GM12801 (cell line): ENCODE data around the gene FOXC1.

Experiments used
- TF ChIP-seq, protein P1 (sequence below): IDR thresholded peaks from one replicate; pipeline ENCODE4 v1.5.1; 2011; ENCODE audit warnings: control low read depth; ENCODE audit not compliant: insufficient read length; ENCODE audit errors: extremely low read depth

FOXC1 gene

DNA sequence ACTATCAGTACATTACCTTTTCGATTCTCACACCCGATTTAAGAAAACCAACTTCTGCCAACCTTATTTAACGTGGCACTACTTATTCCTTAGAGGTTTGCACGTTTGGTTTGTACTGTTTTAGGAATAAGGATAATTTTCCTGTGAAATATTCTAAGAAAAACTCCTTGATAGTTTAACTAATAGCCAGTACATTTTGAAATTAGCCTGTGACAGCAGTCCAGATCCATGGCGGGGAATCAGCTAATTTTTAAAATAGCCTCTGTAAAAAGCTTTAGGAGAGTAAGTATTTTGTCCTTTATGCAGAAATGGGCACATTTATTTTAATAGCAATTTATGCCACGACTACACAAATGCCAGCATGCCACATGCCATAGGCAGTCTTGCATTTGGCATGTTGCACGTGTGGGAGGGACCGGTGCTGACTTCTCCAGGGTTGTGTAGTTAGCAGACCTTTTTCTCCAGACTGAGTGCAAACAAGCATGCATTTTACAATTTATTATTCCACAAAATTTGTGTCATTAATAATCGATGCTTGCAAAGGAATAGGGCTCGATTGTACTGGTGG is 6.2 kb downstream of the FOXC1 start:
- TF ChIP-seq, protein P1, sequence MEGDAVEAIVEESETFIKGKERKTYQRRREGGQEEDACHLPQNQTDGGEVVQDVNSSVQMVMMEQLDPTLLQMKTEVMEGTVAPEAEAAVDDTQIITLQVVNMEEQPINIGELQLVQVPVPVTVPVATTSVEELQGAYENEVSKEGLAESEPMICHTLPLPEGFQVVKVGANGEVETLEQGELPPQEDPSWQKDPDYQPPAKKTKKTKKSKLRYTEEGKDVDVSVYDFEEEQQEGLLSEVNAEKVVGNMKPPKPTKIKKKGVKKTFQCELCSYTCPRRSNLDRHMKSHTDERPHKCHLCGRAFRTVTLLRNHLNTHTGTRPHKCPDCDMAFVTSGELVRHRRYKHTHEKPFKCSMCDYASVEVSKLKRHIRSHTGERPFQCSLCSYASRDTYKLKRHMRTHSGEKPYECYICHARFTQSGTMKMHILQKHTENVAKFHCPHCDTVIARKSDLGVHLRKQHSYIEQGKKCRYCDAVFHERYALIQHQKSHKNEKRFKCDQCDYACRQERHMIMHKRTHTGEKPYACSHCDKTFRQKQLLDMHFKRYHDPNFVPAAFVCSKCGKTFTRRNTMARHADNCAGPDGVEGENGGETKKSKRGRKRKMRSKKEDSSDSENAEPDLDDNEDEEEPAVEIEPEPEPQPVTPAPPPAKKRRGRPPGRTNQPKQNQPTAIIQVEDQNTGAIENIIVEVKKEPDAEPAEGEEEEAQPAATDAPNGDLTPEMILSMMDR: no peak

DNA sequence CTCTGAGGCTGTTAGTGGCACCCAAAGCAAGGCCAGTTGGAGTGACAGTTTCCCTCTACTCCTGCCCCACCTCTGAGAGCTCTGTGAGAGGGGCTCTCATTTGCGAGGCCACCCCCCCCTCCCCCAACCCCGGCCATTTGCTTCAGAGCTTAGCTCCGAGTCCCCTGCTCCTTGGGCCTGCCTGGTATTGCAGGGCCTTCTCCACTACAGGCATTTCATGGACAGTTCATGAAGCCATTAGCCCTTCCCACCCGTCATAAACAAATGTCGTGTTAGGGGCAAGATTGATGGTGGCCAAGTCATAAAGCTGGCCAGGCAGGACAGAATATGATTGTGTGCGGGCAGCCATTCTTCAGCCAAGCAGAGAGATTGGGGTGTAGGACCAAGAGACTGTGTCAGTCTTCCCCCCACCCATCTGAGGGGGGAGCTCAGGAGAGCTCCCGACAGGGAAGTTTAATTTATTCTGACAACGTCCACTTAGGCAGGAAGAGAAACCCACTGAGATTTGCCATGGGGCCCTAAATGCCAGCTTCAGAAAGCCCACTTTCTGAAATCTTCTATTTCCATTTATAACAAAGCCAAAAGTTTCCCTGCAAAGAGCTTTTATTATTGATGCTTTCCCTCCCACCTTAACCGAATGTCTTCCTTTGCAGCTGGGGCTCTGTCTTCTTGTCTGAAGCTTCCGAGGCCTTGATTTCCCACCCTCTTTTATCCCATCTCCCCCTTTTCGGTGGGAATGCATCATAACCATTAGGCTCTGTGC is 7.2 kb downstream of the FOXC1 start:
- TF ChIP-seq, protein P1: no peak

DNA sequence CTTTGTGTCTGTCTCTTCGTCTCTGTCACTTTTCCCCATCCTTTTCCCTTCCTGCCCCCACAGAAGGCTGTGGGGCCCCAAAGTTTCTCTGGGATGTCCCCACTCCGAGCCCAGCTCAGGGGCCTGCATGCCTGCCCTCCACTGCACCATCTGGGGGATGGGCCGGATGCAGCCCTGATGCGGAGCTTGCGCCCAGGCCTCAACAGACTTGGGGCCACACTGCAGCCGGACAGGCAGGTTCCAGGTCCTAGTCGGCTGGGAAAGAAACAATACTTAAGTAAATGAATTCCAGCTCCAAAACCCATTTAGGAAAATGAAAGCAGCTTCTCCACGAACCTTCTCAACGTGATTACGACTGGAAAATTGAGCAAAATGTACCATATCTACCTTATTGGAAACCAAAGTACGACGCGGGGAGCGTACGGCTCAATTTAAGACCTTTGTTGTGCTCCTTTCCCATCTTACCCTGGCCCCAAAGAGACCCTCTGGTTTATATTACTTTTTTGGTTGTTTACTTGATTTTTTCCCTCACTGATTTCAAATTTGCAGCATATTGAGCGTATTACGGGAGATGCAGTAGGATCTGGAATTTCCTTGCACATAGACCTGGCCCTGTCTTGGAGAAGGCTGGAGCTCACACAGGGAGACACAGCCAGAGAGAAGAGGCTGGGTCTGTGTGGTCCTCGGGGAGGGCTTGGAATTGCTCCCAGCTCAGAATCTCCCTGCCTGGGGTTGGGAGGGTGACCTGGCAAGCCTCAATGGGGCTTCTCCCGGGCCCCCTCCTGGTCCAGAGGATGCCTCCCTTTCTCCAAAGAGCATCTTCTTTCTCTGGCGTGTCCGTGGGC is 8.0 kb downstream of the FOXC1 start:
- TF ChIP-seq, protein P1: no peak

DNA sequence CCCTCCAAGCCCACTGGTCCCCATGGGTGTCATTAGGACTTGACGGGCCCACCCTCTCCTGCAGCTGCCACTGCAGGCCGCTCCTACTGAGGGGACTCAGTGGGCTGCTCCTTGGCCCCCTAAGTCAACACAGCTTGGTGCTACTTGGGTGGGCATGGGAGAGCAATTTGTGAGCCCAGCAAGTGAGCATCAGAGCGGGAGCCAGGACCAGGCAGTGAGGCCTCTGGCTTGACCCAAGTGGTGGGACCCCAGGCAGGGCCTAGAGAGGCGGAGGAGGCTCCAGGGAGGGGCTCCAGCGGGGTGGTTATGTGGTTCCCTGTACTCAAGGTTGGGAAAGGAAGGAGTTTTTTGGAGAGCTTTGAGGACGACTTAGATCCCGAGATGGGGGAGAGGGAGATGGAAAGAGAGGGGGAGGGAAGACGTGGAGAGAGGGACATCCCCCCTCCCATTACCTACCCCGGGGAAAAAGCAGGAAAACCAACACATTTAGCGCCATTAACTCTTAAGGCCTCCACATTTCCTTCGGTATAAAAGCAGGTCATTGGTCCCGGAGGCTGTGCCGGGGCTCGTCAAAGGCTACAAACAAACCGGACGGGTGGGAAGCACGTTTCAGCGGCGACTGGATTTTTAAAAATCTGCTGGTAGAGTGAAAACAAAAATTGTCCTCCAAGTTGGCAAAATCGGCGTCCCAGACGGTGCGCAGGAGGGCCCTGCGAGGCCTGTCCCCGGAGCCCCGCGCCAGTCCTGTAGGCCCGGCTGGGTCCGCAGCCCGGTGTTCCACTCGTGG is 8.8 kb downstream of the FOXC1 start:
- TF ChIP-seq, protein P1: no peak

DNA sequence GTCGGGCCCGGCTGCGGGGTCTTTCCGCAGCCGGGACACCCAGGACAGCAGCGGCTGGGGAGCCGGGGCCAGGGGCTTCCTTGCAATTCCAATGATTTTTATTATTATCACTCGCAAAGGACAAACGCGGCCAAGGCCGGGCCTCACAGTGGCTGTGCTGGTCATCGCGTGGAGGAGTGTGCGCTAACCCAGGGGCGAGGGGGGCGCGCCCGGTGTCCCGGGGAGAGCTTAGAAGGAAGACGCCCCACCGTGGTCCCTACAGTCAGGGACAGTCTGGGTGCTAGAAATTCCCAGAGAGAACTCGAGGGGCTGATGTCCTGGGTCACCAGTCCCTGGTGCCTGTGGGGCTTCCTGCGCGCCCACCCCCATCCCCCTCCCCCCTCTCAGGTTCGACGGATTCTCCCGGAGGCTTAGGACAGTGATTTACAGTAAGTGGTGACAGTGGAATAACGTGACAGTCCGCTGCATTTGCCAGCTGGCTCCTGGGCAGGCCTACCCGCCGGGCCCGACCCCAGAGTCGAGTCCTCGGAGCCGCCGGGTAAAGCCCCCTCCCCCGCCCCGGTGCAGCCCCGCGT is 9.5 kb downstream of the FOXC1 start:
- TF ChIP-seq, protein P1: no peak

DNA sequence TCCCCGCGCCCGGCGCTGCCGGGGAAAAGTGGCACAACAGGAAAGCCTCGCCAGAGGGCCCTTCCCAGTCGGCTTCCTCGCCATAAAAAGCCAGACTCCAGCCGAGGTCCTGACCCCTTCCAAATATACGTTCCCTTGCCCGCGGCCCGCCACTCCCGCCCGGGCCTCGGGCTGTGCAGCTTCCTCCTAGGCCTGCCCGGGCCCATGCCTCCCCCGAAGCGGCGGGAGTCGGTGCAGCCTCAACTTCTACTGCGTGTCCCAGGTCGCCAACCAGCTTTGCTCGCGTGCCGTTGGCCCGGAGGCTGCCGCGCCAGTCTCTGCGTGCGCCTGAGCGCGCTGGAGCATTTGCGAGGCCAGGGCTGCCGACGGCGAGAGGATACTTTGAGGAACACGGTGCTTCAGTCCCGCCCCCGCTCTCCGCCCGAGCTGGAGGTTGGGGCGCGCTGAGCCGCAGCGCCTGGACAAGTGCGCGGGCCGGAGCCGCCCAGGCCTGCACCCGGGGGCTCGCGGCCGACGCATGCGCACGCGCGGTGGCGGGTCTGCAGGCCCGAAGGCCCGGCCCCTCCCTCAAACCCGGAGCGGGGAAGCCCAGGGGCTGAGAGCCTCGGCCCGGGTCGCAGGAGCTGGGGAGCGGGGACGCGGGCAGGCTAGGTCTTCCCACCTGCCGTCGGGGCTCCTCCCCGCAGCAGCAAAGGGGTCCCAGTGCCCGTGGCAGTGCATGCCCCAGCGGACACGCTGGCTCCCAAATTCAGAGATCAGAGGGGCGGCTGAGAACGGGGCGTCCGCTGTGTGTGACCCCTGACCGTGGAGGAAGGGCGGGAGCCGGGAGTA is 10.2 kb downstream of the FOXC1 start:
- TF ChIP-seq, protein P1: no peak
